Bone marrow (tissue), 2 donors: Measurements from ENCODE around the gene HHIPL1.
"Not testable (repeated sequence)": the region's sequence is repeated elsewhere in the genome, so short reads cannot be mapped to it uniquely, and the experiment has no call there.

Experiments
- DNase-seq, 2 donors: peaks; one replicate each; lab custom pipeline; 2025; lab: John Stamatoyannopoulos, UW

Gene HHIPL1

GRCh38 chr14:99660794-99661193, 15.9 kb downstream of the HHIPL1 start:
- DNase-seq = no peak

GRCh38 chr14:99661206-99661605, 16.3 kb downstream of the HHIPL1 start:
- DNase-seq = not testable (repeated sequence)

DNA sequence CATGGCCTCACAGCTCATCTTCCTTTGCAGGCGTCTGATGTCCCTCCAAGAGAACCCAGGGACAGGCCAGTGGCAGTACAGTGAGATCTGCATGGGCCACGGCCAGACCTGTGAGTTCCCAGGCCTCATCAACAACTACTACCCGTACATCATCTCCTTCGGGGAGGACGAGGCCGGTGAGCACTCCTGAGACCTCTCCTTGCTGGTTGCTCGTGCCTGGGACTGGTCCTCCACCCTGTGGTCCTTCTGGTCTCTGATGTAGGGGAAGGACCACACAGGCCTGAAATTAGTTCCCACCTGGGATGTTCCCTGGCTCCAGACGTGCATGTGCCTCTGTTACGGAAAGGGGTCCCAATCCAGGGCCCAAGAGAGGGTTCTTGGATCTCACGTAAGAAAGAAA, 17.9 kb downstream of the HHIPL1 start:
- DNase-seq = no peak

- no peak for DNase-seq
These were observed 18.6 kb downstream of the HHIPL1 start for GRCh38 chr14:99663386-99664057.

DNA sequence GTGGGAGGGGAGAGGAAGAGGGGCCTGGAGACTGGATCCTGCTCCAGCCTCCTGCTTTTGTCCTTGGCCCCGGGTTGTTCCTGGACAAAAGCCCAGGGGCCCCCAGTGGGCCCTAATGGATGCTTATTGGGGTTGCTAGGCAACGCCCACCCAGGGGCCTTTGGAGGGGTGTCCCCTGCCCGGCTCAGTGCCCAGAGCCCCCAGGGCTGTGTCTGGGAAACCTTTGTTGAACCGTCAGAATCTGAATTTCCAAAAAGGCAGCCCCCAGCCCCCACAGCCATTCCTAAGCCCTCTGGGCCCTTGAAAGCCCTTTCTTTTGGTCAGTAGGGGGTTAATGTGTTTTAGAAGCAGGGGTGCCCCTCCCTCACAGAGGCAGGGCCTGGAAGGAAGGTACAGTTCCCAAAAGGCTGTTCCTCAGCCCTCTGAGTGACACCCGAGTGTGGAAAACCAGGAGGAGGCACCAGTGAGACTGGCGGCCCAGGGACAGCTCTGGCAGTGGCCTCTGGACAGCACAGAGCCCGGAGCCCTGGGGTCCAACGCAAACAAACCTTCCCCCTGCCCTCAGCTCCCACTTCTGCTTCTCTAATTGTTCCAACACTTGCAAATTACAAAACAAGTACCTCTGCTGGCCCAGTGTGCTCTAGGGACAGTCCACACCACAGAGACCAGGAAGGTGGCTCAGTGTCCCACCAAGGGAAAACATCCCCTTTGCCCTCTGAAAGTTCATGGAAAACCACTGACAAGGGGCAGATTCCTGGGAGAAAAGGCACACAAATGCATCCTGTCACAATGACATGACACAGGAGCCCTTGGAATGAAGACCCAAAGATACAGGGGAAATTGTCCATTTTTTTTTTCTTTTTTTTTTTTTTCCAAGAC, 19.4 kb downstream of the HHIPL1 start:
- DNase-seq = no peak

DNA sequence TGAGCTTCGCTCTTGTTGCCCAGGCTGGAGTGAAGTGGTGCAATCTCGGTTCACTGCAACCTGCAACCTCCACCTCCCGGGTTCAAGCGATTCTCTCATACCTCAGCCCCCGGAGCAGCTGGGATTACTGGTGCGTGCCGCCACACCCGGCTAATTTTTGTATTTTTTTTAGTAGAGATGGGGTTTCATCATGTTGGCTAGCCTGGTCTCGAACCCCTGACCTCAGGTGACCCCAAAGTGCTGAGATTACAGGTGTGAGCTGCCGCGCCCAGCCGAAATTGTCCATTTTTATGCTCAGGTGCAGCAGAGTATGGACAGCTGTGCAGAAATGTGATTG, 20.0 kb downstream of the HHIPL1 start:
- DNase-seq = no peak

GRCh38 chr14:99666533-99666932, 21.6 kb downstream of the HHIPL1 start:
- no peak for DNase-seq

- DNase-seq = no peak
These were observed 22.1 kb downstream of the HHIPL1 start for GRCh38 chr14:99667045-99667444.

- DNase-seq = no peak
These were observed 22.9 kb downstream of the HHIPL1 start for GRCh38 chr14:99667821-99668220.

DNA sequence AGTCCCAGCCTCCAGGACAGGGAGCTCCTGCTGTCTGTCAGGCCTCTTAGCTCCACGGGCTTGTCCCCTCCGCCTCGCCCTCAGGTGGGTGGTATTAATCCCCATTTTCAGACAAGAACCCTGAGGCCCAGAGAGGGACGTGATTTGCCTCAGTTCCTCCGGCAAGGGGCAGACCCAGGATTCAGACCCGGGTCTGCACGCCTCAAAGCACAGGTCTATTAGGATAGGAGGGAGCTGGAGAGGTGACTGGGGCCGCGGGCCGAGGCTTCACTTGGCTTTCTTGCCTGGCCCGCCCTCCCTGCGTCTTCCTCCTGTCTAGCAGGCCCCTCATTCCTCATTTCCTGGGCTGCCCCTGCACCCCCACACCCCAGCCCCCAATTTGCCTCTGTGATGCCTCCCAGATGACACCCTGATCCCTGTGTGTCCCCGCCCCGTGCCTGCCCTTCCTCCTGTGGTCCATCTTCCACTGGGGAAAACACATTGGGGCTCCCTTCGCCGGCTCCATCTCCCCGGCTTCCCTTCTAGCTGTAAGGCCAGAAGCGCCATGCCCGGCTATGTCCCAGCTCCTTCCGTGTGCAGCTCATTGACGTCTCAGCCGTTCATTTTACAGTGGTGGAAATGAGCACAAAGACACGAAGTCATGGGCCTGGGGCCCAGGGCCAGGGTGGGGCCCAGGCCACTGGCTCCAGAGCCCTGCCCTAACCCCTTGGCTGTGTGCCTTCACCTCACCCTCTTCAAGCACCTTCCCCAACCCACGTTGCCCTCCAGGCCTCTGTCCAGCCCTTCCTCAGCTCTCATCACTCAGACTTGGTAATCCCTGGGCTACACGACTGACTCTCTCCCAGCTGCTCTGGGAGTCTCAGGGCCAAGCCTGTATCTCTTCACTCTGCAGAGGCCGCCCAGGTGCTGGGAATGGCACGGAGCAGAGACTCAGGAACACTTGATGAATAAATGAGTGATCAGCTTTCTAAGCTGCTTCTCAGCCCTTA, 23.7 kb downstream of the HHIPL1 start:
- DNase-seq = no peak

GRCh38 chr14:99670361-99671234, 25.7 kb downstream of the HHIPL1 start:
- no peak for DNase-seq

- no peak for DNase-seq
These were observed 26.6 kb downstream of the HHIPL1 start for GRCh38 chr14:99671235-99672224.

GRCh38 chr14:99672506-99673304, 27.8 kb downstream of the HHIPL1 start:
- no peak for DNase-seq

DNA sequence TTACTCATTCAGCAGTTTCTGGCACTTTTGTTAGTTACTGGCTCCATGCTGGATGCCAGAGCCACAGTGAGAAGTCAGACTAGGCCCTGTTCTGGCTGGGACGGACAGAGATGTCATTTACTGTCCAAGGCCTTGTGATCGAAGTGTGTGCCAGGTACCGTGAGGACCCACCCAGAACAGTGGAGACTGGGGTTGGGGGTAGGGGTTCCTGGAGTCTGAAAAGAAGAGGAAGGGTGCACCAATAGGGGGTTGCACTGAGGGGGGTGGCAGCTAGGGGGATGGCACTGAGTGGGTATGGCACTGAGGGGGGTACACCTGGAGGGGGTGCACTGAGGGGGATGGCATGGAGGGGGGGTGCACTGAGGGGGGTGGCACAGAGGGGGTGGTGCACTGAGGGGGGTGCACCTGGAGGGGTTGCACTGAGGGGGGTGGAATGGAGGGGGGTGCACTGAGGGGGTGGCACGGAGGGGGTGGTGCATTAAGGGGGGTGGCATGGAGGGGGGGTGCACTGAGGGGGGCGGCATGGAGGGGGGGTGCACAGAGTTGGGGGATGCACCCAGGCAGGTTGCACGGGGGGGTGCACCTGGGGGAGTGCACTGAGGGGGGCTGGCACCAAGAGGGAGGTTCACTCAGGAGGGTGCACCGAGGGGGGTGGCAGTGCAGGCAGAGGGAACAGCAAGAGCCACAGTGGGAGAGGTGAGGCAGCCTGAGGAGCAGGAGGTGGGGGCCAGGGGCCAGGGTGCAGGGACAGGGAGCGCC, 28.6 kb downstream of the HHIPL1 start:
- DNase-seq = no peak

GRCh38 chr14:99674064-99674650, 29.2 kb downstream of the HHIPL1 start:
- DNase-seq = no peak

- no peak for DNase-seq
These were observed 29.9 kb downstream of the HHIPL1 start for GRCh38 chr14:99674776-99675381.

GRCh38 chr14:99675382-99675835, 30.5 kb downstream of the HHIPL1 start:
- no peak for DNase-seq

DNA sequence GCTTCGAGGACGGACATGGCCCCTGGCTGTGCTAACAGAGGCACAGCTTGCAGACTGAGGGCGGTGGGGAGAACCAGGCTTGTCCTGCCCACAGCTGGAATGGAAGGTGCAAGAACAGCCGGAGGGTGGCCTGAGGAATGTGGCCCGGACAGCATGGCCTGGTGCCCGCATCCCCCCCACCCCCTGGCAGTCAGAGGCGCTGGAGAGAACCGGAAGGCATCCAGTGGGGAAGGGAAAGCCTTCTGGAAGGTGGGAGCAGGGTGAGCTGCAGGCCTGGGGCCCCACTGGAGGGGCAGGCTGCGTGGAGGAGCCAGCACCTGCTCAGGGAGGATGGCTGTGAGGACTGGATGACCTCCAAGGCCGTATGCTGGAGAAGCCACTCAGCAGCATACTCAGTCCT, 31.0 kb downstream of the HHIPL1 start:
- no peak for DNase-seq
